ENCODE data around the gene DYRK3. TPM values are rescaled to one million over a fixed set of nuclear protein-coding genes. Genes with fewer than 3 reads are reported as not detected.
A peak's percentile ranks its signal among the peaks of the same experiment; 100 is the strongest.

DYRK3 gene
- total RNA-seq, 4 donors from 2014 or later = 14.5 to 21.2 (median 15.9) TPM

- H3K9me3 ChIP-seq = no peaks in the 10 kb centered on the region
- TF ChIP-seq CTCF (IDR thresholded peaks at IDR 0.05) (no peak), POLR2A (IDR thresholded peaks at IDR 0.05) (peak in 1 of 2 donors; percentile 41)
- intact Hi-C loops (cut with DNase I) = no loop called here
- DNase-seq = peak; percentile 90 to 91
- no peak overlapping the region for H3K4me3 ChIP-seq (replicated peaks in 1 of 3)
- H3K4me1 ChIP-seq = peaks cover 13 to 14% of the 10 kb centered on the region in 2 donors
- no peaks in the 10 kb centered on the region for H3K27me3 ChIP-seq
- WGBS, 2 donors = 10 to 33% methylated on average over 1 of the region's 1 CpG
- H3K27ac ChIP-seq = peak overlapping the region; percentile 75 to 95 (median 75)
- H3K36me3 ChIP-seq = no peaks in the 10 kb centered on the region
Observed at GRCh38 chr1:206674745-206675175, 39.4 kb downstream of the DYRK3 start.

GRCh38 chr1:206676499-206676898 is 41.2 kb downstream of the DYRK3 start:
- Histone ChIP-seq H3K36me3 (no peaks in the 10 kb centered on the region), H3K27me3 (no peaks in the 10 kb centered on the region), H3K4me1 (peaks cover 13 to 14% of the 10 kb centered on the region in 2 donors), H3K4me3 (replicated peaks in 1 of 3) (no peak overlapping the region), H3K27ac (no peak overlapping the region), H3K9me3 (no peaks in the 10 kb centered on the region)
- no peak for TF ChIP-seq POLR2A (IDR thresholded peaks at IDR 0.05)
- TF ChIP-seq CTCF (IDR thresholded peaks at IDR 0.05) = no peak
- intact Hi-C loops (cut with DNase I) = no loop called here
- 96 to 97% methylated on average over 2 of the region's 2 CpGs for WGBS, 2 donors
- DNase-seq = no peak

GRCh38 chr1:206678490-206678889 is 43.2 kb downstream of the DYRK3 start:
- 76 to 80% methylated on average over 3 of the region's 3 CpGs for WGBS, 2 donors
- intact Hi-C loops (cut with DNase I) = no loop called here
- DNase-seq = no peak

GRCh38 chr1:206679738-206680211 is 44.4 kb downstream of the DYRK3 start:
- 59 to 66% methylated on average over 5 of the region's 5 CpGs for WGBS, 2 donors
- Histone ChIP-seq H3K36me3 (no peaks in the 10 kb centered on the region), H3K4me1 (peaks cover 9 to 13% of the 10 kb centered on the region in 2 donors), H3K27me3 (no peaks in the 10 kb centered on the region), H3K4me3 (replicated peaks in 1 of 3) (no peak overlapping the region), H3K9me3 (no peaks in the 10 kb centered on the region), H3K27ac (no peak overlapping the region)
- no peak for DNase-seq
- TF ChIP-seq POLR2A (IDR thresholded peaks at IDR 0.05) = no peak
- TF ChIP-seq CTCF (IDR thresholded peaks at IDR 0.05) = no peak
- intact Hi-C loops (cut with DNase I) = no loop called here

More at GRCh38 chr1:206678490-206678889, 43.2 kb downstream of the DYRK3 start:
- no peak overlapping the region for H3K27ac ChIP-seq
- H3K27me3 ChIP-seq = no peaks in the 10 kb centered on the region
- H3K4me3 ChIP-seq (replicated peaks in 1 of 3) = no peak overlapping the region
- H3K4me1 ChIP-seq = peaks cover 13 to 14% of the 10 kb centered on the region in 2 donors
- no peaks in the 10 kb centered on the region for H3K36me3 ChIP-seq
- no peaks in the 10 kb centered on the region for H3K9me3 ChIP-seq
- no peak for TF ChIP-seq POLR2A (IDR thresholded peaks at IDR 0.05)
- no peak for TF ChIP-seq CTCF (IDR thresholded peaks at IDR 0.05)

- DNase-seq = no peak
- Histone ChIP-seq H3K4me3 (replicated peaks in 1 of 3) (no peak overlapping the region), H3K27me3 (no peaks in the 10 kb centered on the region), H3K36me3 (no peaks in the 10 kb centered on the region), H3K27ac (no peak overlapping the region), H3K4me1 (peaks cover 4 to 8% of the 10 kb centered on the region in 2 donors), H3K9me3 (no peaks in the 10 kb centered on the region)
- intact Hi-C loops (cut with DNase I) = no loop called here
- 87 to 88% methylated on average over 4 of the region's 4 CpGs for WGBS, 2 donors
- TF ChIP-seq POLR2A (IDR thresholded peaks at IDR 0.05) = no peak
- no peak for TF ChIP-seq CTCF (IDR thresholded peaks at IDR 0.05)
Observed at GRCh38 chr1:206680279-206680678, 44.9 kb downstream of the DYRK3 start.

Data from thyroid gland (tissue), 4 donors.